RWPE2 (cell line): ENCODE results near the gene CTF1.

Source experiments
- ATAC-seq: fragments of 200-7000 bp; cut with Tn5 transposase; 3 replicates; pipeline ENCODE4 v1.9.1; 2021; ENCODE audit warnings: low read depth
- DNase-seq: peaks from one replicate; pipeline ENCODE4 v3.0.0-alpha.2; 2020; ENCODE audit warnings: low spot score
- H3K27ac ChIP-seq: fragments of 450-650 bp; 2 replicates; pipeline ENCODE4 v1.5.1; 2017; ENCODE audit warnings: mild to moderate bottlenecking; ENCODE audit not compliant: poor library complexity, severe bottlenecking
- H3K27me3 ChIP-seq: fragments of 250-450 bp; sonication (Bioruptor Pico); 2 replicates; pipeline ENCODE4 v1.5.1; 2021; ENCODE audit warnings: mild to moderate bottlenecking, moderate library complexity; ENCODE audit not compliant: insufficient read depth, poor library complexity, severe bottlenecking
- H3K36me3 ChIP-seq: fragments of 250-450 bp; sonication (Bioruptor Pico); 2 replicates; pipeline ENCODE4 v1.5.1; 2020; ENCODE audit warnings: low read depth, mild to moderate bottlenecking, moderate library complexity
- H3K4me1 ChIP-seq: fragments of 250-450 bp; sonication (Bioruptor Pico); 2 replicates; pipeline ENCODE4 v1.5.1; 2021; ENCODE audit warnings: mild to moderate bottlenecking, moderate library complexity; ENCODE audit not compliant: insufficient read depth, poor library complexity, severe bottlenecking
- H3K4me3 ChIP-seq: fragments of 250-450 bp; sonication (Bioruptor Pico); 2 replicates; pipeline ENCODE4 v1.5.1; 2021; ENCODE audit warnings: mild to moderate bottlenecking, moderate library complexity; ENCODE audit not compliant: severe bottlenecking
- H3K9me3 ChIP-seq: fragments of 250-450 bp; sonication (Bioruptor Pico); 2 replicates; pipeline ENCODE4 v1.5.1; 2021; ENCODE audit warnings: mild to moderate bottlenecking, moderate library complexity; ENCODE audit not compliant: severe bottlenecking
- TF ChIP-seq, protein P1 (sequence below): fragments of 450-650 bp; IDR thresholded peaks from one replicate; pipeline ENCODE4 v1.5.1; 2017; ENCODE audit warnings: mild to moderate bottlenecking, moderate library complexity; ENCODE audit not compliant: poor library complexity, severe bottlenecking

CTF1 gene, protein sequence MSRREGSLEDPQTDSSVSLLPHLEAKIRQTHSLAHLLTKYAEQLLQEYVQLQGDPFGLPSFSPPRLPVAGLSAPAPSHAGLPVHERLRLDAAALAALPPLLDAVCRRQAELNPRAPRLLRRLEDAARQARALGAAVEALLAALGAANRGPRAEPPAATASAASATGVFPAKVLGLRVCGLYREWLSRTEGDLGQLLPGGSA

DNA sequence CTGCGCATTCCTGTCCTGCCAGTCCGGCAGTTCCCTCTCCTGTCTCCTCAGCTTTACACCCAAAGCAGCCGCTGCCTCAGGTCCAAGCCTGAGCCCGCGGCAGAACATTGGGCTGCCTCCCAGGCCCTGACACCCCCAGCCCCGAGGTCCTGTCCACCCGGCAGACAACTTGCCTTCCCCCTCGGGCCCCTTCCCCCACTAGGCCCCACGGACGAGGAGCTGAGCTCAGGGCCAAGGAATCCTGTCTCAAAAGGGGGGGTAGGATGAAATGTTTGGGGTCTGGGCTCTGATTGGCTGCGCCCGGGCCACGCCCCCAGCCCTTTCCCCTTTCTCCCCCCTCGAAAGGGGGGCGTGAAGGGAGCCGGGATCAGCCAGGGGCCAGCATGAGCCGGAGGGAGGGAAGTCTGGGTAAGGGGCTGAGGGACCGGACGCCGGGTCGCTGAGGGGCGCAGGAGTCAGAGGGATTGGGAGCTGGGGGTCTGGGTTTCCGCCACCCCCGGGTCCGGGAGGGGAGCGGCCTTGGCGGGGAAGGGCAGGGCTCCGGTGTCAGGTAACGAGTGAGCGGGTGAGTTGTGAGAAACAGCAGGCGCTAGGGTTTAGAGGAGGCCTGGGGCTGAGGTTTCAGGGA lies at the start of gene CTF1:
Gene CTF1 (plus strand): TSS at position 354 of the 628 bp plus-strand sequence. CDS start 30 bp downstream, at position 384.
- peak within 1 kb of the TSS; percentile 63 for H3K4me3 ChIP-seq
- ATAC-seq (peak; percentile 68), DNase-seq (peak; percentile 87)
- no peaks in the 10 kb centered on the region for H3K27me3 ChIP-seq
- peak within 1 kb of the TSS; percentile 92 for H3K27ac ChIP-seq
- peaks cover 4% of the 10 kb centered on the region for H3K36me3 ChIP-seq
- H3K9me3 ChIP-seq = no peaks in the 10 kb centered on the region
- H3K4me1 ChIP-seq = peaks cover 21% of the 10 kb centered on the region
- TF ChIP-seq, protein P1, sequence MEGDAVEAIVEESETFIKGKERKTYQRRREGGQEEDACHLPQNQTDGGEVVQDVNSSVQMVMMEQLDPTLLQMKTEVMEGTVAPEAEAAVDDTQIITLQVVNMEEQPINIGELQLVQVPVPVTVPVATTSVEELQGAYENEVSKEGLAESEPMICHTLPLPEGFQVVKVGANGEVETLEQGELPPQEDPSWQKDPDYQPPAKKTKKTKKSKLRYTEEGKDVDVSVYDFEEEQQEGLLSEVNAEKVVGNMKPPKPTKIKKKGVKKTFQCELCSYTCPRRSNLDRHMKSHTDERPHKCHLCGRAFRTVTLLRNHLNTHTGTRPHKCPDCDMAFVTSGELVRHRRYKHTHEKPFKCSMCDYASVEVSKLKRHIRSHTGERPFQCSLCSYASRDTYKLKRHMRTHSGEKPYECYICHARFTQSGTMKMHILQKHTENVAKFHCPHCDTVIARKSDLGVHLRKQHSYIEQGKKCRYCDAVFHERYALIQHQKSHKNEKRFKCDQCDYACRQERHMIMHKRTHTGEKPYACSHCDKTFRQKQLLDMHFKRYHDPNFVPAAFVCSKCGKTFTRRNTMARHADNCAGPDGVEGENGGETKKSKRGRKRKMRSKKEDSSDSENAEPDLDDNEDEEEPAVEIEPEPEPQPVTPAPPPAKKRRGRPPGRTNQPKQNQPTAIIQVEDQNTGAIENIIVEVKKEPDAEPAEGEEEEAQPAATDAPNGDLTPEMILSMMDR = no peak

DNA sequence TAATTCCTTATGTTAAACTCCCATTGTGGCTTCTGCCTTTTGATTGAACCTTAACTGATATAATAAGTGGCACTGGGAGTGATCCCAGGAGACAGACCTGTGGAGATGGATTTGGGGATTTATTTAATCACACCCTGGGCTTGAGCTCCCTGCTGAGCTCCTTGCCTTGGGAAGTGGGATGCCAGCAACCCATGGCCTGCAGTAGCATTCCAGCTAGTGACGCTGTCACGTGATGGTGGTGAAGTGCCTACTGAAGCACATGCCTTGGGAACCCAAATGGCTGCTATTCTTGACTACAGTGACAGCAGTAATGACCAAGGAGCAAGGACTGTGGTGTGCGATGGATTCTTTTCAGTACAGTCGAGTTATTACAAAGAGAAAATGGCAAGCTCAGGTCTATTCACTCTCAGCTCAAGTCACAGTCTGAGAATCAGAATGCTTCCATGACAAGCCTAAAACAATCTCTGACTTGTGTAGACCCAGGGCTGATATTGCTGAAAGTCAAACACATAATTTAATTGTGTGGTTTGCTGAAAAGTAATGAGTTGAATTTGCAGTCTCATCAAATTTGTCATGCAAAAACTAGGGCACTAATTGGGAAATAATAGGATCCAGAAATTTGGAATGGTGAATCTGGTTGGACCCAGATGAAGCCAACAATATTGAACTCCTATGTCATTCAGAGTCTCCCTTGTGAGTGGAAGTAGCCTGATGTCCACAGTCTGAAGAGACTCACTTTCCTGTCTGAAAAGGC lies 49.6 kb upstream of the CTF1 start:
- TF ChIP-seq, protein P1 = no peak
- no peak for ATAC-seq

DNA sequence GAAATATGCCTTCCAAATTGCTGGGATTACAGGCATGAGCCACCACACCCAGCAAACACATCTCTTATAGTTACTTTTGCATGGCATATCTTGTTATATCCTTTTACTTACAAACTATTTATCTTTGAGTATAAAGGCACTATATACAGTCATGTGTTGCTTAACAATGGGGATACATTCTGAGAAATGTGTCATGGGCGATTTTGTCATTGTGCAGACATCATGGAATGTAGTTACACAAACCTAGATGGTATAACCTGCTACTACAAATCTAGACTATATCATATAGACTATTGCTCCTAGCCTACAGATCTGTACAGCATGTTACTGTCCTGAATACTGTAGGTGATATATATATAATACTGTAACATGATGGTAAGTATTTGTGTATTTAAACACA lies 46.2 kb upstream of the CTF1 start:
- TF ChIP-seq, protein P1 = no peak
- ATAC-seq (no peak), DNase-seq (no peak)
- Histone ChIP-seq H3K27me3 (no peaks in the 10 kb centered on the region), H3K27ac (no peak overlapping the region), H3K4me3 (no peak overlapping the region), H3K9me3 (no peaks in the 10 kb centered on the region), H3K4me1 (peaks cover 7% of the 10 kb centered on the region), H3K36me3 (no peaks in the 10 kb centered on the region)

More for the DNA sequence above, 49.6 kb upstream of the CTF1 start:
- H3K9me3 ChIP-seq = no peaks in the 10 kb centered on the region
- H3K36me3 ChIP-seq = no peaks in the 10 kb centered on the region
- H3K27me3 ChIP-seq = no peaks in the 10 kb centered on the region
- H3K4me1 ChIP-seq = no peaks in the 10 kb centered on the region
- H3K4me3 ChIP-seq = no peak overlapping the region
- DNase-seq = no peak
- no peak overlapping the region for H3K27ac ChIP-seq

DNA sequence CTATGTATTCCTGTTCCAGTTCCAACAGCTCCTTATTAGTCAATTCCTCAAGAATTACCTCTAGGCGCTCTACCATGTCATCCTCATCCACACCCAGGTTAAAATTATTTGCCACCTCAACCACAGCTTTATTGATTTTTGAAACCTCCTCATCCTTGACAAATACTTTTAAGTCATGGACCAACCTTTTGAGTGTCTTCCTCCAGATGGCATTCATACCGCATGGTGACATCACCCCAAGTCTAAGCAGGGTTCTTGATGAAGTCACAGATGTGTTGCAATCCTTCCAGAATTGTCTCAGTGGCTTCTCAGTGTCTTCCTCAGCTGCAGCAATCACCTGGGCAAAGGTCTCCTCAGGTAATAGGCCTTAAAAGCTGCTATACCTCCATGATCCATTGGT lies 42.7 kb upstream of the CTF1 start:
- DNase-seq (no peak), ATAC-seq (no peak)
- Histone ChIP-seq H3K9me3 (no peaks in the 10 kb centered on the region), H3K27ac (peak overlapping the region; percentile 1), H3K4me1 (peaks cover 7% of the 10 kb centered on the region), H3K27me3 (no peaks in the 10 kb centered on the region), H3K4me3 (no peak overlapping the region), H3K36me3 (no peaks in the 10 kb centered on the region)
- TF ChIP-seq, protein P1 = no peak
